ENCODE results near the gene EIF4EBP2.

GRCh38 chr10:70404787-70405036 is 767 bp downstream of the EIF4EBP2 start:
- no peak for TF ChIP-seq CTCF (IDR thresholded peaks at IDR 0.05)
- TF ChIP-seq POLR2A (IDR thresholded peaks at IDR 0.05) = no peak

Data from thyroid gland (tissue), 4 donors.